Activated CD4-positive, alpha-beta T cell treated with anti-CD3 and anti-CD28 coated beads for 36 hours (primary cell): Measurements from ENCODE around the gene TXNRD1. TPM values are rescaled to one million over a fixed set of nuclear protein-coding genes. Genes with fewer than 3 reads are reported as not detected.

Experiments used
- ATAC-seq: fragments of 200-7000 bp; cut with Tn5 transposase; one replicate; pipeline ENCODE4 v1.10.0; 2021; ENCODE audit warnings: mild to moderate bottlenecking, moderate library complexity
- CTCF ChIA-PET: fragments of 350-600 bp; sonication (Branson Sonifier 250); formaldehyde crosslinking; loops from one replicate; lab custom pipeline; 2021; ENCODE audit warnings: antibody characterized with exemption; lab: Charles Lee
- POLR2A ChIA-PET: fragments of 350-600 bp; sonication (Branson Sonifier 250); formaldehyde crosslinking; loops from one replicate; lab custom pipeline; 2021; ENCODE audit warnings: antibody characterized with exemption, inconsistent platforms; lab: Charles Lee
- DNase-seq: peaks from one replicate; pipeline ENCODE4 v3.0.0-alpha.2; 2020
- H3K27ac Mint-ChIP-seq: one replicate; pipeline ENCODE4 v1.8.0; 2021; ENCODE audit warnings: mixed read lengths
- H3K27me3 Mint-ChIP-seq: one replicate; pipeline ENCODE4 v1.8.0; 2021; ENCODE audit warnings: mixed read lengths
- H3K36me3 Mint-ChIP-seq: one replicate; pipeline ENCODE4 v1.8.0; 2021; ENCODE audit warnings: low read depth, mixed read lengths
- H3K4me1 Mint-ChIP-seq: one replicate; pipeline ENCODE4 v1.8.0; 2021; ENCODE audit warnings: mixed read lengths
- H3K4me3 Mint-ChIP-seq: one replicate; pipeline ENCODE4 v1.8.0; 2021; ENCODE audit warnings: mild to moderate bottlenecking, moderate library complexity, mixed read lengths
- H3K9me3 Mint-ChIP-seq: one replicate; pipeline ENCODE4 v1.8.0; 2021; ENCODE audit warnings: low read depth, mixed read lengths
- intact Hi-C, 2 experiments: fragments of 100-400 bp; cut with DNase I in 1 of 2; cut with micrococcal nuclease in 1 of 2; formaldehyde crosslinking; loops; one replicate each; pipeline versions ENCODE4 v1.14.2 to v1.15.1; 2022 to 2024; cut with DNase I, micrococcal nuclease
- total RNA-seq, 2 experiments: library from RNA; stranded (reverse); gene quantifications; one replicate each; pipeline ENCODE4 v1.2.3, GENCODE V29; 2021

The TXNRD1 gene
- total RNA-seq, 2 experiments from 2014 or later: 66.7 to 88.0 TPM

DNA sequence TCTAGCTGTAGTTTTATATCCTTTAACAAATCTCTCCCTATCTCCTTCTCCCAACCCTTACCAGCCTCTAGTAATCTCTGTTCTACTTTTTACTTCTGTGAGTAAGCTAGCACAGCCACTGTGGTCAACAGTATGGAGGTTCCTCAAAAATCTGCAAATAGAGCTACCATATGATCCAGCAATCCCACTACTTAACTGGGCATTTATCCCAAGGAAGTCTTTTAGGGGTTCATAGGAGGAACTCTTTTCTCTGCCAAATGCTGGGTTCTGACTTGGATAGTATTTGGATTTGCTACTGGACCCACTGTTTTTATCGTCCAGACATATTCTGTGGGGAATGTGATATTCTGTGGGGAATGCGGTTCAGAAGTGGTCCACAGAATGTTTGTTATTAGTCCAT is 129.1 kb downstream of the TXNRD1 start:
- Mint-ChIP-seq H3K27ac (no peak overlapping the region), H3K36me3 (peaks cover 31% of the 10 kb centered on the region), H3K4me3 (no peak overlapping the region), H3K27me3 (no peaks in the 10 kb centered on the region), H3K9me3 (no peaks in the 10 kb centered on the region), H3K4me1 (no peaks in the 10 kb centered on the region)
- CTCF ChIA-PET: interaction anchor here (1.3 to 2.1 kb wide), 3 partner anchors 10 to 144 kb away, joined by 3 to 11 read pairs (median 4); no protein-coding TSS in a partner anchor
- DNase-seq (no peak), ATAC-seq (no peak)
- intact Hi-C loops: no loop called here
- POLR2A ChIA-PET: interaction anchor here (0.6 kb wide), 1 partner anchor 236 kb away, joined by 4 read pairs; no protein-coding TSS in a partner anchor

DNA sequence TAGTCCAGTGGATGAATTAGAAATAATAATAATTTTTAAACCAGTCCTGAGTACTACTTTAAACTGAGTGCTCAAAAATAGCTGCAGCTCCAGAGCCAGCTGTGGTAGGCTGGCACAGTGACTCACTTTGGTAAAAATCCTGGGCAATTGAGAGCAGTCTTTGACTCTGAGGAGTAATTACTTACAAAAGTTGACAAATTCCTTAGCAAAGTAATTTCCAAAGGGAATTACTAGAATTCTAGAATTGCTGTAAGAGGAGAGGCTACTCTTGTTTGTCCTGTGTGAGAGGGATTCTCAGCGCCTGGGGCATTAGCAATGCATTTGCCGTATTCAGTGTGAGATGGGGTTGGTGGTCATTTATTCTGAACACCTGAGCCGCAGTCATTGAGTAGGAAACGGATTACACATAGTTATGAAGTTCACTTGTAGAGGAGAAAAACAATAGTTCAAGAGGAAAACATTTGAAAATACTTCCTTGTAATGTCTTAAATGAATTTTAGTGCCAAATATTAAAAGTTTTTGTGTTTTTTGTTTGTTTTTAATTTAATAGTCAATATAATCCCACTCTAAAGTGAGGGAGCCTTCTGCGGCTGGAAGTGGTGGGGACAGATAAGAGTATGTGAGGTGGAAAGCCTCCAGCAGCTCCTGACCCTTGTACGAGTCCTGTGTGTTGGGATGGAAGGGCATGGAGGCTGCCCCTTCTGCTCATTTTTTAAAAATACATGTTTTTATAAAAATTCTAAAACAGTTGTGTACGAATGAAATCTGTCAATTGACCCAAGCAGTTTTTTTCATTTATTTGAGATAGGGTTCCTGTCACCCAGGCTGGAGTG is 129.9 kb downstream of the TXNRD1 start:
- DNase-seq (no peak), ATAC-seq (no peak)
- peaks cover 30% of the 10 kb centered on the region for H3K36me3 Mint-ChIP-seq
- intact Hi-C loops: no loop called here
- no peaks in the 10 kb centered on the region for H3K4me1 Mint-ChIP-seq
- H3K27ac Mint-ChIP-seq: no peak overlapping the region
- H3K27me3 Mint-ChIP-seq: no peaks in the 10 kb centered on the region
- CTCF ChIA-PET: interaction anchor here (0.9 to 2.1 kb wide), 3 partner anchors 8 to 57 kb away, joined by 3 to 11 read pairs (median 5); no protein-coding TSS in a partner anchor
- H3K4me3 Mint-ChIP-seq: no peak overlapping the region
- POLR2A ChIA-PET: no interaction called here
- H3K9me3 Mint-ChIP-seq: no peaks in the 10 kb centered on the region

DNA sequence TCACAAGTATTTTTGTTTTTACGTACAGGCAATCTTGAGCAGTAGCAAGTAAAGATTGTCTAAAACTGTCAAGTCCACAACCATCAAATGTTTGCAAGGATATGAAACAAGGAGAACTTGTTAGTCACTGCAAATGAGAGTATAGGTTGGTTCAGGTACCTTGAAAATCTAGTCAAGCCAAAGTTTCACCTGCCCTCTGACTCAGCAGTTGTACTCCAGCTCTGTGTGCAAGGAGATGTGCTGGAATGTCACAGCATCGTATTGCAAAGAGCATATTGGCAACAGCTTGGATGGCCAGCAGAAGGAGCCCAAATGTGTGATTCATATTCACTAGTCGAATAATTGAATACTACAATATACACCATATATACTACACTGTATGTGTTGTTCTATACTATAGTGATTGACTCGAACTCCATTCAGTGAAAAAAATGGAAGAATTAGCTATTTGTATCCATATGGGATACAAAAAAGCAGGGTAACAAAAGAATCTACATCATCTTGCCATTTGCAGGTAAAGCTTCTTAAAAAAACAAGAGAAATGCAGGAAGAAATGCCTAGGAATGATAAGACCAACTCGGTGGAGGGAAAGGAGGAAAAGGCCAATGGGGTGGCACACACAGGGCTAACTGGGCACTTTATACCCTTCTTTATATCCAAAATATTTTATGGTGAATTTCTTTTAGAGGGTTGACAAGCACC is 131.9 kb downstream of the TXNRD1 start:
- POLR2A ChIA-PET: interaction anchor here (0.6 kb wide), 1 partner anchor 357 kb away, joined by 3 read pairs; no protein-coding TSS in a partner anchor
- CTCF ChIA-PET: interaction anchor here (0.6 kb wide), 1 partner anchor 32 kb away, joined by 3 read pairs; no protein-coding TSS in a partner anchor
- H3K9me3 Mint-ChIP-seq: no peaks in the 10 kb centered on the region
- H3K27ac Mint-ChIP-seq: no peak overlapping the region
- no peak for DNase-seq
- no peaks in the 10 kb centered on the region for H3K27me3 Mint-ChIP-seq
- intact Hi-C loops: no loop called here
- ATAC-seq: no peak
- no peaks in the 10 kb centered on the region for H3K4me1 Mint-ChIP-seq
- no peak overlapping the region for H3K4me3 Mint-ChIP-seq
- H3K36me3 Mint-ChIP-seq: peaks cover 27% of the 10 kb centered on the region

DNA sequence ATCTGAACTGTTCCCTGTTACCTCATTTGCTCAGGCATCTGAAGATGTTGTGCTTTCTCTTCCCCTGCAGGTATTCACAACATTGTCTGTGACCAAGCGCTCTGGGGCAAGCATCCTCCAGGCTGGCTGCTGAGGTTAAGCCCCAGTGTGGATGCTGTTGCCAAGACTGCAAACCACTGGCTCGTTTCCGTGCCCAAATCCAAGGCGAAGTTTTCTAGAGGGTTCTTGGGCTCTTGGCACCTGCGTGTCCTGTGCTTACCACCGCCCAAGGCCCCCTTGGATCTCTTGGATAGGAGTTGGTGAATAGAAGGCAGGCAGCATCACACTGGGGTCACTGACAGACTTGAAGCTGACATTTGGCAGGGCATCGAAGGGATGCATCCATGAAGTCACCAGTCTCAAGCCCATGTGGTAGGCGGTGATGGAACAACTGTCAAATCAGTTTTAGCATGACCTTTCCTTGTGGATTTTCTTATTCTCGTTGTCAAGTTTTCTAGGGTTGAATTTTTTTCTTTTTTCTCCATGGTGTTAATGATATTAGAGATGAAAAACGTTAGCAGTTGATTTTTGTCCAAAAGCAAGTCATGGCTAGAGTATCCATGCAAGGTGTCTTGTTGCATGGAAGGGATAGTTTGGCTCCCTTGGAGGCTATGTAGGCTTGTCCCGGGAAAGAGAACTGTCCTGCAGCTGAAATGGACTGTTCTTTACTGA is 132.9 kb downstream of the TXNRD1 start:
- ChIA-PET CTCF (no interaction called here), POLR2A (no interaction called here)
- peaks cover 27% of the 10 kb centered on the region for H3K36me3 Mint-ChIP-seq
- no peaks in the 10 kb centered on the region for H3K9me3 Mint-ChIP-seq
- no peak for DNase-seq
- no peaks in the 10 kb centered on the region for H3K27me3 Mint-ChIP-seq
- intact Hi-C loops: no loop called here
- H3K4me3 Mint-ChIP-seq: no peak overlapping the region
- no peaks in the 10 kb centered on the region for H3K4me1 Mint-ChIP-seq
- ATAC-seq: no peak
- no peak overlapping the region for H3K27ac Mint-ChIP-seq

DNA sequence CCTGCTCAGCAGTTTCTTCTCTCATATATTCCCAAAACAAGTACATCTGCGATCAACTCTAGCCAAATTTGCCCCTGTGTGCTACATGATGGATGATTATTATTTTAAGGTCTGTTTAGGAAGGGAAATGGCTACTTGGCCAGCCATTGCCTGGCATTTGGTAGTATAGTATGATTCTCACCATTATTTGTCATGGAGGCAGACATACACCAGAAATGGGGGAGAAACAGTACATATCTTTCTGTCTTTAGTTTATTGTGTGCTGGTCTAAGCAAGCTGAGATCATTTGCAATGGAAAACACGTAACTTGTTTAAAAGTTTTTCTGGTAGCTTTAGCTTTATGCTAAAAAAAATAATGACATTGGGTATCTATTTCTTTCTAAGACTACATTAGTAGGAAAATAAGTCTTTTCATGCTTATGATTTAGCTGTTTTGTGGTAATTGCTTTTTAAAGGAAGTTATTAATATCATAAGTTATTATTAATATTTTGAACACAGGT is 133.5 kb downstream of the TXNRD1 start:
- Mint-ChIP-seq H3K4me3 (no peak overlapping the region), H3K27me3 (no peaks in the 10 kb centered on the region), H3K9me3 (no peaks in the 10 kb centered on the region), H3K36me3 (peaks cover 27% of the 10 kb centered on the region), H3K4me1 (no peaks in the 10 kb centered on the region), H3K27ac (no peak overlapping the region)
- ATAC-seq (no peak), DNase-seq (no peak)
- ChIA-PET CTCF (no interaction called here), POLR2A (no interaction called here)
- intact Hi-C loops: no loop called here

DNA sequence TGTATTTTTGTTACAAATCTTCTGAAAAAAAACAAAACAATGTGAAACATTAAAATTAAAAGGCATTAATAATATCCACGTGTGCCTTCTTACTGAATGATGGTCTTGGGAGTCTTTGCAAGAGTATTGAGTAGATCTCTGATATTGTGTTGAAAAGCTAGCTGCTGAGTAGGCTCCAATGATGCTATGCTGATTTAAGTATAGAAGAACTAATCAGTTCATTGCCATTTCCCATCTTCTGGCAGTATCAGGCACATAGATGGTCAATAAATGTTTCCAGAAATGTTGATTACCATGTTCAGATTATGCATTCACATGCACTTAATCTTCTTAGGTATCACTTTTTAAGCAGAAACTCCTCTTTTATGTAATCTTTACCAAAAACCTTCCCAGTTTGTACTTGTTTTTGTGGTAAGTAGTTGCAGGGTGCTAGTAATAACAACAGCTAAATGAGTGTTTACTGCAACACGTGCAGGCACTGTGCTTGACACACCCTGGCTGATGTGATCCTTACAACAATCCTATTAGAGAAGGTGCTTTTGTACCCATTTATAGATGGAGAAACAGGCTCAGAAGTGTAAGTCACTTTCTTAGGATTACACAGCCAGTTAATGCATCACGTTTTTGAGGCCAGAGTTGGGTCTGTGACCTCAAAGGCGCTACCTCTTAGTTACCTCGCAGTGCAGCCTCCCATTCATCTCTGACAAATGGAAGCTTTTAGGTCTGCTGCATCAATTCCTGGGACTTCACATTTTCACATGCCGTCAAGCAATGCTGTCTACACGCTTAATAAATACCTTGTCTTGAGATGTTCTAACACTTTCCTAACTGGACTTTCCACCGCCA is 134.9 kb downstream of the TXNRD1 start:
- no peak for ATAC-seq
- intact Hi-C loops: no loop called here
- no peak overlapping the region for H3K4me3 Mint-ChIP-seq

DNA sequence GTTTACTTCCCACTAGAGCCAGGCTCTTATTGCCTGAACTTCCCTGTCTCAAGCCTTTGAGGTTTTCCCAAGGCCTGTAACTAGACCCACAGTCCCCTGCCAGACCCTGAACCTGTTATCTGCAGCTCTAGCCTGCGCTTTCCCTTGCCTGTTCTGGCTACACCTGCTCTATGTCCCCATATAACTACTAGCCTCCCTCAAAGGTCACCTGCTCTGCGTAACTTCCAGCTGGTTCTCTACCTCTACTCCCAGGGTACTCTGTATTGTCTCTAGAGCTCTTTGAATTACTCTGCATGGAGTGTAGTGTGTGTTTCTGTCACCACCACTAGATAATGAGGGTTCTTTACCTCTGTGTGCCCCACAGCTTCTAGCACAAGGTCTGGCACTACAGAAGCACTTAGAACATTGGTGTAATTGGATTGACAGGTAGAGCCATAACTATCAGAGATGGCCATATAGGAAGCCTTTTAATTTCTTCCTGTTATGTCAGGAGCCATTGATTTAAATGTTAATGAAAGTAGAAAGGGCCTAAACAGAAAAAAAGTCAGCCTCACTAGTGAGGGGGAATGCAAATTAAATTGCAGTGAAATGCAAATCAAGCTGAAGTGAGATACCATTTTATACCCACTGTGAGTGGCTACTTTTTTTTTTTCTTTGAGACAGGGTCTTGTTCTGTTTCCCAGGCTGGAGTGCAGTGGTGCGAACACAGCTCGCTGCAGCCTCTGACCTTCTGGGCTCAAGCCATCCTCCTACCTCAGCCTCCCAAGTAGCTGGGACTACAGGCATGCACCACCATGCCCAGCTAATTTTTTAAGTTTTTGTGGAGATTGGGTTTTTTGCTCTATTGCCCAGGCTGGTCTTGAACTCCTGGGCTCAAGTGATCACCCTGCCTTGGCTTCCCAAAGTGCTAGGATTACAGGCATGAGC is 135.7 kb downstream of the TXNRD1 start:
- POLR2A ChIA-PET: no interaction called here
- H3K36me3 Mint-ChIP-seq: peaks cover 27% of the 10 kb centered on the region
- intact Hi-C loops: no loop called here
- no peak overlapping the region for H3K4me3 Mint-ChIP-seq
- H3K4me1 Mint-ChIP-seq: no peaks in the 10 kb centered on the region
- ATAC-seq (no peak), DNase-seq (no peak)
- H3K27me3 Mint-ChIP-seq: no peaks in the 10 kb centered on the region
- H3K9me3 Mint-ChIP-seq: no peaks in the 10 kb centered on the region
- H3K27ac Mint-ChIP-seq: no peak overlapping the region
- CTCF ChIA-PET: interaction anchor here (1.2 to 1.5 kb wide), 2 partner anchors 10 to 12 kb away, joined by 3 to 6 read pairs; no protein-coding TSS in a partner anchor

More for the DNA sequence above, 134.9 kb downstream of the TXNRD1 start:
- no peak for DNase-seq
- Mint-ChIP-seq H3K4me1 (no peaks in the 10 kb centered on the region), H3K36me3 (peaks cover 27% of the 10 kb centered on the region), H3K27me3 (no peaks in the 10 kb centered on the region), H3K27ac (no peak overlapping the region), H3K9me3 (no peaks in the 10 kb centered on the region)
- ChIA-PET CTCF (interaction anchor here (0.6 to 1.5 kb wide), 3 partner anchors 11 to 12 kb away, joined by 3 to 6 read pairs (median 3); no protein-coding TSS in a partner anchor), POLR2A (no interaction called here)

DNA sequence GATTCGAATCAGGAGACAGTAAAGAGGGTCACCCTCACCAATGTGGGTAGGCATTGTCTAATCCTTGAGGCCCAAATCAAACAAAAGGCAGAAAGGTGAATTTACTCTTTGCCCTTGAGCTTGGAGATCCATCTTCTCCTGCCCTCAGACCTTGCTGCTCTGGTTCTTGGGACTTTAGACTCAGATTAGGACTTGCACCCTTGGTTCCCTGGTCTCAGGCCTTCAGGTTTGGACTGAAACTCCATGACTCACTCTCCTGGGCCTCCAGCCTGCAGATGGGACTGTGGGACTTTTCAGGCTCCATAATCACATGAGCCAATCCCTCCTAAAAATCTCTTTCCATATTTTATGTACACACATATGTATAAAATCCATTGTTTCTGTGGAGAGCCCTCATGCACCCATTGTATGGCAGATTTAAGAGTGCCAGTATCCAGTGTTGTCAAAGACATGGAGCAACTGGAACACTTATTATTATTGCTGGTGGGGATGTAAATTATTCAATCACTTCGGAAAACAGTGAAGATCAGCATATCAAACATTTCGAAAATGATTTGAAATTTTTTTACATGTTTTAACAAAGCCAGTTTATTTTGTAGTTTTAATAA is 136.6 kb downstream of the TXNRD1 start:
- H3K4me3 Mint-ChIP-seq: no peak overlapping the region
- intact Hi-C loops: no loop called here
- ATAC-seq (no peak), DNase-seq (no peak)
- no peaks in the 10 kb centered on the region for H3K9me3 Mint-ChIP-seq
- ChIA-PET CTCF (no interaction called here), POLR2A (no interaction called here)
- H3K4me1 Mint-ChIP-seq: peaks cover 1% of the 10 kb centered on the region
- H3K27me3 Mint-ChIP-seq: no peaks in the 10 kb centered on the region
- H3K36me3 Mint-ChIP-seq: peaks cover 26% of the 10 kb centered on the region
- no peak overlapping the region for H3K27ac Mint-ChIP-seq

DNA sequence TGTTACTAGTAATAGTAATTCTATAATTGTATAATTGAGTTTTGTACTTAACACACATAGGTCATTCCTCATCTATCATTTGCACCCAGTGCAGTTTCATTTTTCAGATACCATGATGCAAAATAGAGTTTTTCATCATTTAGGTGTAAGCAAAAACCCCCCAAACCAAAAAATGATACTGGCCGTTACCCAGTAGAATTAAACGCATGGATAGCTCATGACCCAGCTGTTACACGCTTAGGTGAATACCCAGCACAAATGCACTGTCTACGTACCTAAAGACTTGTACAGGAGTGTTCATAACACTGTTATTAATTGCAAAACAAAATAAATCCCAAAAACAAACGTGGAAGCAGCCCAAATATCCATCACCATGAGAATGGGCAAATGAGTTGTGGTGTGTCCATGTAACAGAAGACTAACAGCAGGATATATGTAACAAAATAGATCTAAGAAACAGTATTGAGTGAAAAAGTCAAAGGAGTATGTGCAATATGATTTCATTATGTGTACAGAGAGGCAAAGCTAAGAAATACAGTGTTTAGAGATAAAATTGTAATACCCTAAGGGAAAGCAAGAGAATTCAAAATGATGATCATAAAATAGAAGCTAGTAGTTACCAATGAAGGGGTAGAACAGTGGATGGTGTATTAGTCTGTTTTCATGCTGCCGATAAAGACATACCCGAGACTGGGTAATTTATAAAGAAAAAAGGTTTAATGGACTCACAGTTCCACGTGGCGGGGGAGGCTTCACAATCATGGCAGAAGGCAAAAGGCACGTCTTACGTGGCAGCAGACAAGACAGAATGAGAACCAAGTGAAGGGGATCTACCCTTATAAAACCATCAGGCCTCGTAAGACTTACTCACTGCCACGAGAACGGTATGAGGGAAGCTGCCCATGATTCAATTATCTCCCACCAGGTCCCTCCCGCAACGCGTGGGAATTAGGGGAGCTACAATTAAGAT is 137.7 kb downstream of the TXNRD1 start:
- POLR2A ChIA-PET: no interaction called here

More for the DNA sequence above, 137.7 kb downstream of the TXNRD1 start:
- CTCF ChIA-PET: interaction anchor here (0.6 to 2.1 kb wide), 3 partner anchors 151 to 706 kb away, joined by 4 to 5 read pairs (median 4); no protein-coding TSS in a partner anchor
- Mint-ChIP-seq H3K36me3 (peaks cover 19% of the 10 kb centered on the region), H3K27me3 (no peaks in the 10 kb centered on the region), H3K27ac (no peak overlapping the region), H3K9me3 (no peaks in the 10 kb centered on the region), H3K4me3 (no peak overlapping the region), H3K4me1 (peaks cover 3% of the 10 kb centered on the region)
- intact Hi-C loops: no loop called here
- no peak for DNase-seq
- no peak for ATAC-seq
